Mesodermal cell (in vitro differentiated cells): Measurements from ENCODE around the gene LSAMP.
"Not testable (repeated sequence)": the region's sequence is repeated elsewhere in the genome, so short reads cannot be mapped to it uniquely, and the experiment has no call there.

Experiments used
- H3K27ac ChIP-seq: 2 replicates; pipeline ENCODE4 v1.7.0; 2013; ENCODE audit warnings: mild to moderate bottlenecking, low read depth, low read length, moderate library complexity; ENCODE audit not compliant: severe bottlenecking
- H3K36me3 ChIP-seq: 2 replicates; pipeline ENCODE4 v1.7.1; 2013; ENCODE audit warnings: mild to moderate bottlenecking, low read length, moderate library complexity; ENCODE audit not compliant: control insufficient read depth, insufficient read depth
- H3K4me1 ChIP-seq: one replicate; pipeline ENCODE4 v1.7.1; 2013; ENCODE audit warnings: mild to moderate bottlenecking, low read length; ENCODE audit not compliant: insufficient read depth, control insufficient read depth, poor library complexity, severe bottlenecking
- H3K4me3 ChIP-seq: 2 replicates; pipeline ENCODE4 v1.7.0; 2013; ENCODE audit warnings: low read length, control low read depth, mild to moderate bottlenecking; ENCODE audit not compliant: insufficient read depth, poor library complexity, severe bottlenecking; ENCODE audit errors: extremely low read depth
- H3K9me3 ChIP-seq: 2 replicates; pipeline ENCODE4 v1.7.1; 2013; ENCODE audit warnings: mild to moderate bottlenecking, low read length, moderate library complexity; ENCODE audit not compliant: control insufficient read depth
- WGBS, 2 experiments: methylation state at CpG; one replicate each; pipeline ENCODE4 v1.1.5; 2013; ENCODE audit warnings: missing lambda C conversion rate in 2 of 2; ENCODE audit not compliant: insufficient coverage in 2 of 2; 5-methylcytosine and 5-hydroxymethylcytosine counted together

Gene LSAMP

GRCh38 chr3:115808816-115809215 lies 636.5 kb downstream of the LSAMP start:
- no peaks in the 10 kb centered on the region for H3K36me3 ChIP-seq
- no peak overlapping the region for H3K27ac ChIP-seq
- no peak overlapping the region for H3K4me3 ChIP-seq
- peaks cover 4% of the 10 kb centered on the region for H3K9me3 ChIP-seq
- no peaks in the 10 kb centered on the region for H3K4me1 ChIP-seq
- WGBS, 2 experiments: 100% methylated on average over 2 of the region's 2 CpGs; no CpG with 5 or more reads in 1 of the 2 experiments

GRCh38 chr3:115808244-115808643 lies 637.0 kb downstream of the LSAMP start:
- H3K4me1 ChIP-seq: no peaks in the 10 kb centered on the region
- no peak overlapping the region for H3K4me3 ChIP-seq
- 60% methylated on average over 1 of the region's 1 CpG; no CpG with 5 or more reads in 1 of the 2 experiments for whole genome bisulfite sequencing, 2 experiments
- no peak overlapping the region for H3K27ac ChIP-seq
- peaks cover 4% of the 10 kb centered on the region for H3K9me3 ChIP-seq
- no peaks in the 10 kb centered on the region for H3K36me3 ChIP-seq

GRCh38 chr3:115806501-115806900 lies 638.8 kb downstream of the LSAMP start:
- peaks cover 4% of the 10 kb centered on the region for H3K9me3 ChIP-seq
- H3K36me3 ChIP-seq: no peaks in the 10 kb centered on the region
- no peaks in the 10 kb centered on the region for H3K4me1 ChIP-seq
- WGBS, 2 experiments: 88 to 100% methylated on average over 2 to 3 of the region's 4 CpGs
- no peak overlapping the region for H3K27ac ChIP-seq
- H3K4me3 ChIP-seq: no peak overlapping the region

- no peak overlapping the region for H3K27ac ChIP-seq
- no CpG with 5 or more reads among the region's 4 CpGs for WGBS, 2 experiments
- no peaks in the 10 kb centered on the region for H3K36me3 ChIP-seq
- H3K4me1 ChIP-seq: no peaks in the 10 kb centered on the region
- peaks cover 4% of the 10 kb centered on the region for H3K9me3 ChIP-seq
- H3K4me3 ChIP-seq: no peak overlapping the region
Observed at GRCh38 chr3:115805520-115805919, 639.8 kb downstream of the LSAMP start.

GRCh38 chr3:115804713-115805119 lies 640.6 kb downstream of the LSAMP start:
- H3K4me1 ChIP-seq: no peaks in the 10 kb centered on the region
- H3K4me3 ChIP-seq: no peak overlapping the region
- no peaks in the 10 kb centered on the region for H3K36me3 ChIP-seq
- WGBS, 2 experiments: no CpG with 5 or more reads among the region's 2 CpGs
- H3K27ac ChIP-seq: no peak overlapping the region
- peaks cover 4% of the 10 kb centered on the region for H3K9me3 ChIP-seq

GRCh38 chr3:115804200-115804599 lies 641.1 kb downstream of the LSAMP start:
- WGBS, 2 experiments: 75 to 100% methylated on average over 2 of the region's 2 CpGs
- Histone ChIP-seq H3K27ac (no peak overlapping the region), H3K9me3 (peaks cover 4% of the 10 kb centered on the region), H3K36me3 (no peaks in the 10 kb centered on the region), H3K4me3 (no peak overlapping the region), H3K4me1 (no peaks in the 10 kb centered on the region)

- Histone ChIP-seq H3K4me1 (no peaks in the 10 kb centered on the region), H3K9me3 (peaks cover 4% of the 10 kb centered on the region), H3K27ac (no peak overlapping the region), H3K36me3 (no peaks in the 10 kb centered on the region), H3K4me3 (no peak overlapping the region)
- 83% methylated on average over 1 of the region's 1 CpG; no CpG with 5 or more reads in 1 of the 2 experiments for WGBS, 2 experiments
Observed at GRCh38 chr3:115803661-115804060, 641.6 kb downstream of the LSAMP start.

GRCh38 chr3:115800489-115801075 lies 644.7 kb downstream of the LSAMP start:
- WGBS, 2 experiments: 87 to 92% methylated on average over 3 to 4 of the region's 4 CpGs

GRCh38 chr3:115800065-115800464 lies 645.2 kb downstream of the LSAMP start:
- WGBS, 2 experiments: 94 to 95% methylated on average over 7 of the region's 7 CpGs
- H3K36me3 ChIP-seq, H3K4me1 ChIP-seq, H3K27ac ChIP-seq, H3K9me3 ChIP-seq, H3K4me3 ChIP-seq: not testable (repeated sequence)

More at GRCh38 chr3:115800489-115801075, 644.7 kb downstream of the LSAMP start:
- Histone ChIP-seq H3K27ac (no peak overlapping the region), H3K9me3 (no peaks in the 10 kb centered on the region), H3K36me3 (no peaks in the 10 kb centered on the region), H3K4me1 (no peaks in the 10 kb centered on the region), H3K4me3 (no peak overlapping the region)

- peak overlapping the region; percentile 2 for H3K4me3 ChIP-seq
- peaks cover 20% of the 10 kb centered on the region for H3K4me1 ChIP-seq
- H3K36me3 ChIP-seq: no peaks in the 10 kb centered on the region
- peak overlapping the region; percentile 33 for H3K27ac ChIP-seq
- WGBS, 2 experiments: 64 to 67% methylated on average over 3 to 4 of the region's 6 CpGs
- H3K9me3 ChIP-seq: no peaks in the 10 kb centered on the region
Observed at GRCh38 chr3:115792206-115792955, 652.9 kb downstream of the LSAMP start.
